CD4-positive, alpha-beta memory T cell (primary cell): ENCODE data around the gene ITPR2. TPM values are rescaled to one million over a fixed set of nuclear protein-coding genes. Genes with fewer than 3 reads are reported as not detected.
A peak's percentile ranks its signal among the peaks of the same experiment; 100 is the strongest.

Experiments
- CTCF ChIA-PET: fragments of 350-600 bp; sonication (Branson Sonifier 250); formaldehyde crosslinking; loops from one replicate; lab custom pipeline; 2021; ENCODE audit warnings: inconsistent platforms; ENCODE audit not compliant: partially characterized antibody; lab: Charles Lee
- POLR2A ChIA-PET: fragments of 350-600 bp; sonication (Branson Sonifier 250); formaldehyde crosslinking; loops from one replicate; lab custom pipeline; 2021; ENCODE audit not compliant: partially characterized antibody; lab: Charles Lee
- DNase-seq, 5 donors: peaks; one replicate each; pipeline versions ENCODE4 v3.0.0 to v3.0.0-alpha.2; 2020 to 2022; ENCODE audit warnings: mixed read lengths in 1 of 5
- H3K27ac ChIP-seq: one replicate; pipeline ENCODE4 v1.7.0; 2013; ENCODE audit warnings: low read depth, low read length
- H3K27me3 ChIP-seq: 2 replicates; pipeline ENCODE4 v1.7.0; 2013; ENCODE audit warnings: mild to moderate bottlenecking, low read length, moderate library complexity; ENCODE audit not compliant: insufficient read depth
- H3K36me3 ChIP-seq: 2 replicates; pipeline ENCODE4 v1.7.0; 2013; ENCODE audit warnings: mild to moderate bottlenecking, low read length, moderate library complexity; ENCODE audit not compliant: insufficient read depth
- H3K4me1 ChIP-seq: 2 replicates; pipeline ENCODE4 v1.7.0; 2013; ENCODE audit warnings: mild to moderate bottlenecking, low read length, moderate library complexity; ENCODE audit not compliant: insufficient read depth
- H3K4me3 ChIP-seq, 2 donors: one replicate each; pipeline ENCODE4 v1.7.0; 2013; ENCODE audit warnings: low read length in 2 of 2, mild to moderate bottlenecking in 1 of 2
- H3K9me3 ChIP-seq, 2 donors: one replicate each; pipeline ENCODE4 v1.7.0; 2013; ENCODE audit warnings: low read length in 2 of 2, control low read depth in 1 of 2; ENCODE audit not compliant: control insufficient read depth in 1 of 2
- H3K27ac Mint-ChIP-seq, 7 donors: one replicate each; pipeline ENCODE4 v1.8.0; 2020 to 2021; ENCODE audit warnings: mixed read lengths in 7 of 7, mild to moderate bottlenecking in 6 of 7, inconsistent platforms in 3 of 7, moderate library complexity in 3 of 7
- H3K27me3 Mint-ChIP-seq, 2 donors: one replicate each; pipeline ENCODE4 v1.8.0; 2020 to 2021; ENCODE audit warnings: mixed read lengths in 2 of 2
- H3K36me3 Mint-ChIP-seq, 2 donors: one replicate each; pipeline ENCODE4 v1.8.0; 2020 to 2021; ENCODE audit warnings: mixed read lengths in 2 of 2, inconsistent platforms in 1 of 2, mild to moderate bottlenecking in 1 of 2
- H3K4me1 Mint-ChIP-seq, 4 donors: one replicate each; pipeline ENCODE4 v1.8.0; 2020 to 2021; ENCODE audit warnings: mixed read lengths in 4 of 4, mild to moderate bottlenecking in 1 of 4
- H3K4me3 Mint-ChIP-seq, 8 donors: one replicate each; pipeline ENCODE4 v1.8.0; 2020 to 2021; ENCODE audit warnings: mixed read lengths in 8 of 8, mild to moderate bottlenecking in 7 of 8, moderate library complexity in 6 of 8, inconsistent platforms in 3 of 8
- H3K9me3 Mint-ChIP-seq, 8 donors: one replicate each; pipeline ENCODE4 v1.8.0; 2020 to 2021; ENCODE audit warnings: mixed read lengths in 8 of 8, mild to moderate bottlenecking in 5 of 8, inconsistent platforms in 3 of 8, moderate library complexity in 1 of 8
- intact Hi-C: fragments of 100-400 bp; cut with micrococcal nuclease; formaldehyde crosslinking; loops from one replicate; pipeline ENCODE4 v1.15.1; 2023
- polyA plus RNA-seq, 2 donors: library from polyadenylated mRNA; unstranded; fragments of 300-500 nt; fragmentation: Illumina TruSeq; gene quantifications; one replicate each; pipeline ENCODE4 v1.2.3, GENCODE V29; 2021
- total RNA-seq, 2 experiments: library from RNA; stranded (reverse); gene quantifications; one replicate each; pipeline ENCODE4 v1.2.3, GENCODE V29; 2021

ITPR2 gene
- total and polyA plus RNA-seq, 4 experiments from 2014 or later = 4.7 to 55.6 (median 34.1) TPM

DNA sequence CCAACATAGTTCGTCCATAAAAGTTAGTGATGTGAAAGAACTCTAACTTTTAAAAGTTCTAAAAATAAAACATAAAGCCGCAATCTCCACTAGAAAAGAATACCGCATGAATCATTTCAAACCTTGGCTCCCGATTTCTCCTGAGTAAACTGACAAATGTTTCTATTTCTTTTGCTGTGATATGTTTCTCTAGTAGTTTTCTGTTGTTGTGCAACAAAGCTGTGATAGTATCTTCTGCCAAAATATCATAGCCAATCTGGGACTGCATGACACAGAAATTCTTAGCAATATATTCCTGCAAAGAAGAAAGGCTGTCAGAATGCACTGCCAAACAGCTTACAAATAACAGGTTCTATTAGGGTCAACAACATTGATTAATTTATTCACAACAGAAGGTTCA is 174.0 kb downstream of the ITPR2 start:
- H3K4me3 ChIP-seq = no peak overlapping the region
- CTCF ChIA-PET = no interaction called here

DNA sequence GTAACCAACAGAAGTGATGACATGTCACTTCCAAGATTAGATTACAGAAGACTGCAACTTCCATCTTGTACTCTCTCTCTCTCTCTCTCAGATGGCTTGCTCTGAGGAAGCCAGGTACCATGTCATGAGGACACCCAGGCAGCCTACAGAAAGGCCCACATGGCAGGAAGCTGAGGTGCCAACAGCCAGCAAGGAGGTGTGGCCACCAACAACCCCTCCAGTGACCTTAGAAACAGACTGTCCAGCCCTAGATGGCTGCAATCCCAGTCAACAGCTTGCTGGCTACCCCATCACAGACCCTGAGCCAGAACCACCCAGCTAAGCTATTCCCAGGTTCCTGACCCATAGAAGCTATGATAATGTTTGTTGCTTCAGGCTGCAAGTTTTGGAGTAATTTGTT is 178.4 kb downstream of the ITPR2 start:
- H3K4me1 Mint-ChIP-seq = peaks cover 0 to 1% (median 0%) of the 10 kb centered on the region in 4 donors

More for the DNA sequence above, 174.0 kb downstream of the ITPR2 start:
- H3K9me3 ChIP-seq = no peaks in the 10 kb centered on the region
- H3K4me1 ChIP-seq = no peaks in the 10 kb centered on the region
- Mint-ChIP-seq H3K27ac (no peak overlapping the region), H3K9me3 (peaks cover 0 to 4% (median 0%) of the 10 kb centered on the region in 8 donors), H3K27me3 (no peaks in the 10 kb centered on the region), H3K36me3 (peaks cover 67 to 70% of the 10 kb centered on the region in 2 donors), H3K4me3 (no peak overlapping the region), H3K4me1 (peaks cover 0 to 2% (median 0%) of the 10 kb centered on the region in 4 donors)
- H3K27ac ChIP-seq = no peak overlapping the region
- no peaks in the 10 kb centered on the region for H3K27me3 ChIP-seq
- POLR2A ChIA-PET = no interaction called here
- no peak for DNase-seq
- H3K36me3 ChIP-seq = no peaks in the 10 kb centered on the region
- intact Hi-C loops = no loop called here

DNA sequence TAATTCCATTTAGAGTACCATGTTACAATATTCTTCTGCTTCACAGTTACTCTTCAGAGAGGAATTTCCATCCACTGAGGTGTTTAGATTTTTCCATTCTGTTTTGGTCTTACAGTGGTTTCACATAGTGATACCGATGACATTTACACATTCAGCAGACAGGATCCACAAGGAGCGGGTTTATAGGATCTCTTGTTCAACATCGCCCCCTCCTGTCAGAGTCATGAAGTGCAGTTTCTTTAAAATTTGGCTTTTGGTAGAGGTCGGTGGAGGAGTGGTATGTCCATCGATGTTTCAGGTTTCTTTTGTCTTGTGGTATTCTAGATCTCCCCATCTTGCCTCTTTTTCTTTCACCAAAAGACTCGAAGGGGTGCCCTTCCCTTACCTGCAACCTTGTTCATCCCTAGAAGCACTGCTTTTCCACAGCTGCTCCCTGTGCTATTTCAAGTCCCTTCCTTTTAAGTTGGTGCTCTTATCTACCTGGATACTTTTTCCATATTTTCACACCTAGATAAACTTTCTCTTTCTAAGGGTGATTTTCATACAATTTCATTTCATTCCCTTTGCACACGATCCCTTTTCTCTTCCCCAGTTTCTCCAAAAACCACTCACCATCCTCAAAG is 181.3 kb downstream of the ITPR2 start:
- peaks cover 0 to 1% (median 0%) of the 10 kb centered on the region in 4 donors for H3K4me1 Mint-ChIP-seq
- CTCF ChIA-PET = interaction anchor here (0.7 to 1.5 kb wide), 3 partner anchors 10 to 554 kb away, joined by 3 to 6 read pairs (median 4); no protein-coding TSS in a partner anchor
- H3K9me3 ChIP-seq = no peaks in the 10 kb centered on the region
- peaks cover 3% of the 10 kb centered on the region for H3K36me3 ChIP-seq
- peak in 4 of 5 donors; percentile 5 to 25 (median 10) for DNase-seq
- peaks cover 71 to 88% of the 10 kb centered on the region in 2 donors for H3K36me3 Mint-ChIP-seq
- peaks cover 0 to 10% (median 7%) of the 10 kb centered on the region in 8 donors for H3K9me3 Mint-ChIP-seq
- no peak overlapping the region for H3K4me3 ChIP-seq
- POLR2A ChIA-PET = no interaction called here
- no peak overlapping the region for H3K27ac Mint-ChIP-seq
- H3K27me3 Mint-ChIP-seq = no peaks in the 10 kb centered on the region
- no peak overlapping the region for H3K4me3 Mint-ChIP-seq
- H3K4me1 ChIP-seq = no peaks in the 10 kb centered on the region
- no peaks in the 10 kb centered on the region for H3K27me3 ChIP-seq
- intact Hi-C loops = no loop called here
- no peak overlapping the region for H3K27ac ChIP-seq

More for the DNA sequence above, 178.4 kb downstream of the ITPR2 start:
- peak overlapping the region in 1 of 8 donors; percentile 52 for H3K4me3 Mint-ChIP-seq
- H3K27ac ChIP-seq = no peak overlapping the region
- H3K36me3 ChIP-seq = no peaks in the 10 kb centered on the region
- no peaks in the 10 kb centered on the region for H3K27me3 ChIP-seq
- H3K9me3 Mint-ChIP-seq = peaks cover 0 to 10% (median 7%) of the 10 kb centered on the region in 8 donors
- peaks cover 72 to 86% of the 10 kb centered on the region in 2 donors for H3K36me3 Mint-ChIP-seq
- H3K4me1 ChIP-seq = no peaks in the 10 kb centered on the region
- H3K4me3 ChIP-seq = no peak overlapping the region
- intact Hi-C loops = no loop called here
- no peak overlapping the region for H3K27ac Mint-ChIP-seq
- ChIA-PET POLR2A (no interaction called here), CTCF (no interaction called here)
- DNase-seq = no peak
- no peaks in the 10 kb centered on the region for H3K9me3 ChIP-seq
- no peaks in the 10 kb centered on the region for H3K27me3 Mint-ChIP-seq

DNA sequence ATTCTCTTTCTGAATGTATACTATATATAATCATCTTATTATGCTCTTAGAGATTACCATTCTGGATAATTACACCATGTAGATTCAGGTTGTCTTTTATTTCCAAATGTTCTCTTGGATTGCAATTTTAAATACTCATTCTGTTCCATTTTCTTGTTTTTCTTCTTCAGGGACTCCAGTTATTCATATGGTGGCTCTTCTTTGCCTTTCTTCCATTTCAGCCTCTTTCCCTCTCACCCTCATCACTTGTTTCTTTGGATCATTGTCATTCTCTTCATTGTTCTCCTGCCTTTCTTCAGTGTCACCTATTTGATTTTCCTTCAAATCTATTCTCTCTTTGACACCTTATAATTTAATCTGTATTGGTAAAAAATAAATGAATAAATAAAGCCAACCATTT is 182.0 kb downstream of the ITPR2 start:
- H3K4me3 Mint-ChIP-seq = no peak overlapping the region
- Histone ChIP-seq H3K4me3 (no peak overlapping the region), H3K4me1 (no peaks in the 10 kb centered on the region), H3K27me3 (no peaks in the 10 kb centered on the region), H3K9me3 (no peaks in the 10 kb centered on the region), H3K36me3 (peaks cover 3% of the 10 kb centered on the region), H3K27ac (no peak overlapping the region)
- H3K36me3 Mint-ChIP-seq = peaks cover 66 to 89% of the 10 kb centered on the region in 2 donors
- CTCF ChIA-PET = interaction anchor here (1.5 kb wide), 1 partner anchor 10 kb away, joined by 6 read pairs; no protein-coding TSS in a partner anchor
- H3K9me3 Mint-ChIP-seq = peaks cover 0 to 10% (median 7%) of the 10 kb centered on the region in 8 donors
- intact Hi-C loops = no loop called here
- DNase-seq = no peak
- H3K27ac Mint-ChIP-seq = no peak overlapping the region
- peaks cover 0 to 1% (median 0%) of the 10 kb centered on the region in 4 donors for H3K4me1 Mint-ChIP-seq
- no peaks in the 10 kb centered on the region for H3K27me3 Mint-ChIP-seq
- POLR2A ChIA-PET = no interaction called here

DNA sequence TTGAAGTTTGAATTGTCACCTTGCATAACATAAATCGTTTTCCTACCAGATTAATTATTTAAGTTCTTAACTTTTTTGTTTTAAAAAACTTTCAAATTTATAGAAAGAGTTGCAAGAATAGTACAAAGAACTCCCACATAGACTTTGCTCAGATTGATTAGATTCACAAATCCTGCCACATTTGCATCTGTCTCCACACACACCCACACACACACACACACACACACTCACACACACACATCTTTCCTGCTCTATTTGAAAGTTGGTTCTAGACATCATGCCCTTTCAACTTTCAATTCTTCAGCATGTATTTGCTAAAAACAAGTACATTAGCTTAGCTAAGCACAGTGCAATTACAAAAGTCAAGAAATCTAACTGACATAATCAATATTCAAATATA is 184.0 kb downstream of the ITPR2 start:
- peaks cover 58 to 90% of the 10 kb centered on the region in 2 donors for H3K36me3 Mint-ChIP-seq
- no peak for DNase-seq
- peaks cover 3% of the 10 kb centered on the region for H3K36me3 ChIP-seq
- ChIA-PET POLR2A (no interaction called here), CTCF (no interaction called here)
- no peak overlapping the region for H3K27ac ChIP-seq
- intact Hi-C loops = no loop called here
- no peaks in the 10 kb centered on the region for H3K27me3 ChIP-seq
- no peaks in the 10 kb centered on the region for H3K9me3 ChIP-seq
- peaks cover 0 to 1% (median 0%) of the 10 kb centered on the region in 4 donors for H3K4me1 Mint-ChIP-seq
- H3K4me1 ChIP-seq = no peaks in the 10 kb centered on the region
- peak overlapping the region in 1 of 7 donors; percentile 32 for H3K27ac Mint-ChIP-seq
- peaks cover 0 to 10% (median 7%) of the 10 kb centered on the region in 8 donors for H3K9me3 Mint-ChIP-seq
- H3K27me3 Mint-ChIP-seq = no peaks in the 10 kb centered on the region
- no peak overlapping the region for H3K4me3 Mint-ChIP-seq
- no peak overlapping the region for H3K4me3 ChIP-seq

DNA sequence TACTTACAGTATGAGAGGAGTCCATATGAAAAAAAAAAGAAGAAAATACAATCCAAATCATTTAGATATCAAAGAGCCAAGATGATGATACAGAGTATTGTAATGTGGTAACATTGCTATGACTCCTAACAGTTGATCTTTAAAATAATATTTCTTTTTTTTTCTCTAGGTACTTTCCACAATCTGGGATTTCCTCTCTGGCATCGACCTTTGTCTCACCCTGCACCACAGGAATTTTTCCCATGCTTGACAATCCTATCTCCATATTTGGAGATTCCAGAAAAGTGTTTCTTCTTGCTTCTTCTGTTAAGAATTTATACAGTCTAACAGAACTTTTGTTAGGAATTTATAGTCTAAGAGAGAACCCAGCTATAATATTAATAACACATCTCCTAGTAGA is 184.4 kb downstream of the ITPR2 start:
- no peak overlapping the region for H3K27ac Mint-ChIP-seq
- H3K4me3 ChIP-seq = no peak overlapping the region
- H3K27me3 ChIP-seq = no peaks in the 10 kb centered on the region
- H3K4me1 Mint-ChIP-seq = peaks cover 0 to 1% (median 0%) of the 10 kb centered on the region in 4 donors
- H3K27ac ChIP-seq = no peak overlapping the region
- peaks cover 0 to 10% (median 7%) of the 10 kb centered on the region in 8 donors for H3K9me3 Mint-ChIP-seq
- peaks cover 3% of the 10 kb centered on the region for H3K36me3 ChIP-seq
- no peak for DNase-seq
- H3K9me3 ChIP-seq = no peaks in the 10 kb centered on the region
- peaks cover 56 to 88% of the 10 kb centered on the region in 2 donors for H3K36me3 Mint-ChIP-seq
- H3K27me3 Mint-ChIP-seq = no peaks in the 10 kb centered on the region
- ChIA-PET POLR2A (no interaction called here), CTCF (no interaction called here)
- H3K4me3 Mint-ChIP-seq = no peak overlapping the region
- H3K4me1 ChIP-seq = no peaks in the 10 kb centered on the region
- intact Hi-C loops = no loop called here

DNA sequence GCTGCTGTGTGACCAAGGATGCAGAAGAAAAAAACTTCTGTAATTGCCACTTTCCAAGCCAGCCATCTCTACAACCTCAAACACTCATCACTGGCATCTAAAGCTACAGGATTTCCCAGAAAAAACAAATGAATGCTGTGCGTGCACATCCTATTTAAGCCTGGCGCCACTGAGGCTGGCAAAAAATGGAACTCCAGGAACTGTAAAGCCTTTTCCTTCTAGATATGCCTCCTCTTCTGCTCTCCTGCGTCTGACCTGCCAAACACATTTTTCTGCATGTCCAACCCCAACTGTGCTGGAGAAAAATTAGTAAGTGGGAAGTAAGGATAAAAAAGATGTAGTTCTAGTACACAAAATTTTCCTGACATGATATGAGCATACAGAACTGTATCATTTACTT is 184.9 kb downstream of the ITPR2 start:
- Histone ChIP-seq H3K4me1 (no peaks in the 10 kb centered on the region), H3K4me3 (no peak overlapping the region), H3K9me3 (no peaks in the 10 kb centered on the region), H3K27ac (no peak overlapping the region), H3K27me3 (no peaks in the 10 kb centered on the region), H3K36me3 (peaks cover 3% of the 10 kb centered on the region)
- CTCF ChIA-PET = no interaction called here
- H3K4me1 Mint-ChIP-seq = peaks cover 0 to 1% (median 0%) of the 10 kb centered on the region in 4 donors
- H3K36me3 Mint-ChIP-seq = peaks cover 58 to 88% of the 10 kb centered on the region in 2 donors
- POLR2A ChIA-PET = no interaction called here
- H3K9me3 Mint-ChIP-seq = peaks cover 0 to 10% (median 7%) of the 10 kb centered on the region in 8 donors
- intact Hi-C loops = no loop called here
- H3K27me3 Mint-ChIP-seq = no peaks in the 10 kb centered on the region
- no peak overlapping the region for H3K4me3 Mint-ChIP-seq
- H3K27ac Mint-ChIP-seq = no peak overlapping the region
- DNase-seq = no peak
